GM12891 (cell line): Measurements from ENCODE around the gene ABCA13.

ENCODE experiments used
- DNase-seq: peaks from one replicate; pipeline ENCODE4 v3.0.0; 2011; ENCODE audit warnings: low spot score; ENCODE audit not compliant: insufficient read length
- FAIRE-seq: peaks from 2 replicates; lab custom pipeline; 2011; peaks lifted over from hg19 to GRCh38; lab: Jason Lieb, UNC
- PAX5 ChIP-seq: IDR thresholded peaks from 2 replicates; pipeline ENCODE4 v1.6.1; 2011; ENCODE audit warnings: low read length, moderate library complexity, mild to moderate bottlenecking; ENCODE audit not compliant: insufficient read depth, severe bottlenecking
- POLR2A ChIP-seq: IDR thresholded peaks from 2 replicates; pipeline ENCODE4 v1.6.1; 2011; ENCODE audit warnings: low read depth, low read length, control low read depth
- POLR2AphosphoS5 ChIP-seq: IDR thresholded peaks from 2 replicates; pipeline ENCODE4 v1.6.1; 2011; ENCODE audit warnings: low read depth, low read length, control low read depth
- POU2F2 ChIP-seq: IDR thresholded peaks from 2 replicates; pipeline ENCODE4 v1.6.1; 2011; ENCODE audit warnings: low read depth, mild to moderate bottlenecking, control low read depth, low read length, moderate library complexity
- SPI1 ChIP-seq: IDR thresholded peaks from 2 replicates; pipeline ENCODE4 v1.6.1; 2011; ENCODE audit warnings: low read depth, low read length, control low read depth
- TAF1 ChIP-seq: IDR thresholded peaks from 2 replicates; pipeline ENCODE4 v1.6.1; 2011; ENCODE audit warnings: low read depth, low read length, control low read depth

Gene ABCA13

GRCh38 chr7:48416327-48416908 is 245.2 kb downstream of the ABCA13 start:
- no peak for TF ChIP-seq POLR2A
- TF ChIP-seq POLR2AphosphoS5, result no peak
- TF ChIP-seq TAF1, result no peak
- TF ChIP-seq POU2F2, result no peak
- no peak for TF ChIP-seq PAX5
- no peak for TF ChIP-seq SPI1
- no peak for FAIRE-seq

GRCh38 chr7:48419401-48419800 is 248.1 kb downstream of the ABCA13 start:
- TF ChIP-seq POLR2AphosphoS5, result no peak
- no peak for TF ChIP-seq POLR2A
- no peak for TF ChIP-seq POU2F2
- TF ChIP-seq PAX5, result no peak
- TF ChIP-seq TAF1, result no peak
- TF ChIP-seq SPI1, result no peak
- FAIRE-seq (no peak), DNase-seq (no peak)

More at GRCh38 chr7:48416327-48416908, 245.2 kb downstream of the ABCA13 start:
- no peak for DNase-seq

- no peak for DNase-seq
- TF ChIP-seq TAF1 (no peak), POU2F2 (no peak), POLR2A (no peak), SPI1 (no peak)
- no peak for FAIRE-seq
These were observed 248.9 kb downstream of the ABCA13 start for GRCh38 chr7:48420206-48420605.

GRCh38 chr7:48421357-48421756 is 250.1 kb downstream of the ABCA13 start:
- DNase-seq, result no peak
- FAIRE-seq, result no peak
- no peak for TF ChIP-seq POU2F2
- no peak for TF ChIP-seq PAX5
- TF ChIP-seq POLR2AphosphoS5, result no peak
- no peak for TF ChIP-seq TAF1
- TF ChIP-seq POLR2A, result no peak
- no peak for TF ChIP-seq SPI1

- TF ChIP-seq TAF1 (no peak), PAX5 (no peak), POLR2A (no peak), POLR2AphosphoS5 (no peak), SPI1 (no peak), POU2F2 (no peak)
- FAIRE-seq (peak; percentile 13), DNase-seq (no peak)
These were observed 253.5 kb downstream of the ABCA13 start for GRCh38 chr7:48424731-48425130.

GRCh38 chr7:48426331-48426965 is 255.2 kb downstream of the ABCA13 start:
- DNase-seq, result no peak
- FAIRE-seq, result no peak
- TF ChIP-seq TAF1 (no peak), PAX5 (no peak), POLR2A (no peak), SPI1 (no peak), POLR2AphosphoS5 (no peak), POU2F2 (no peak)

GRCh38 chr7:48426966-48427555 is 255.8 kb downstream of the ABCA13 start:
- FAIRE-seq (no peak), DNase-seq (no peak)
- no peak for TF ChIP-seq TAF1

- TF ChIP-seq PAX5 (no peak), POLR2AphosphoS5 (no peak), POU2F2 (no peak), POLR2A (no peak), TAF1 (no peak), SPI1 (no peak)
- FAIRE-seq, result no peak
- DNase-seq, result no peak
These were observed 256.4 kb downstream of the ABCA13 start for GRCh38 chr7:48427671-48428070.

- TF ChIP-seq POLR2A (no peak), PAX5 (no peak), POU2F2 (no peak), POLR2AphosphoS5 (no peak), TAF1 (no peak), SPI1 (no peak)
- no peak for DNase-seq
- no peak for FAIRE-seq
These were observed 256.9 kb downstream of the ABCA13 start for GRCh38 chr7:48428091-48428684.

GRCh38 chr7:48429117-48429516 is 257.9 kb downstream of the ABCA13 start:
- no peak for FAIRE-seq
- TF ChIP-seq POU2F2 (no peak), SPI1 (no peak)

GRCh38 chr7:48438206-48438605 is 266.9 kb downstream of the ABCA13 start:
- no peak for TF ChIP-seq POLR2A
- no peak for TF ChIP-seq TAF1
- no peak for FAIRE-seq
- no peak for DNase-seq

More at GRCh38 chr7:48429117-48429516, 257.9 kb downstream of the ABCA13 start:
- no peak for DNase-seq
